OCI-LY7 (cell line): ENCODE data around the gene TGFBR2. TPM values are rescaled to one million over a fixed set of nuclear protein-coding genes. Genes with fewer than 3 reads are reported as not detected.

Source experiments
- BruUV-seq: library from RNA; stranded (reverse); fragments of 400-500 nt; replicated peaks from 2 replicates; lab custom pipeline; 2021; lab: Mats Ljungman, UMichigan
- CTCF ChIA-PET: fragments of 300-600 bp; sonication (Branson Sonifier 250); formaldehyde crosslinking; loops from one replicate; lab custom pipeline; 2022; ENCODE audit warnings: antibody characterized with exemption; ENCODE audit not compliant: unreplicated experiment; lab: Charles Lee
- POLR2A ChIA-PET: fragments of 300-600 bp; sonication (Branson Sonifier 250); formaldehyde crosslinking; loops from one replicate; lab custom pipeline; 2022; ENCODE audit warnings: antibody characterized with exemption; lab: Charles Lee
- DNase-seq: peaks from one replicate; pipeline ENCODE4 v3.0.0-alpha.2; 2015; ENCODE audit warnings: low spot score
- H2AFZ ChIP-seq: fragments of 200-600 bp; sonication (generic), shearing (Covaris generic); 2 replicates; pipeline ENCODE4 v1.6.1; 2014; ENCODE audit warnings: mild to moderate bottlenecking, antibody characterized with exemption, low read length, moderate library complexity
- H3K27ac ChIP-seq: fragments of 200-600 bp; sonication (generic); 2 replicates; pipeline ENCODE4 v1.5.1; 2014; ENCODE audit warnings: mixed run types, low read depth, mild to moderate bottlenecking, moderate library complexity, low read length, inconsistent platforms; ENCODE audit not compliant: poor library complexity, severe bottlenecking
- H3K36me3 ChIP-seq: fragments of 200-600 bp; sonication (generic); 2 replicates; pipeline ENCODE4 v1.6.1; 2014; ENCODE audit warnings: mild to moderate bottlenecking, antibody characterized with exemption, low read length, moderate library complexity, mixed read lengths; ENCODE audit not compliant: insufficient read depth
- H3K4me1 ChIP-seq: fragments of 200-600 bp; sonication (generic); 2 replicates; pipeline ENCODE4 v1.5.1; 2014; ENCODE audit warnings: mild to moderate bottlenecking, low read length; ENCODE audit not compliant: insufficient read depth, poor library complexity, severe bottlenecking
- H3K4me2 ChIP-seq: fragments of 200-600 bp; sonication (generic); 2 replicates; pipeline ENCODE4 v1.6.1; 2014; ENCODE audit warnings: mild to moderate bottlenecking, low read length
- H3K4me3 ChIP-seq: fragments of 200-600 bp; sonication (generic); 2 replicates; pipeline ENCODE4 v1.5.1; 2014; ENCODE audit warnings: mild to moderate bottlenecking, low read depth, low read length; ENCODE audit not compliant: poor library complexity, severe bottlenecking
- H3K79me2 ChIP-seq: fragments of 200-600 bp; sonication (generic); 2 replicates; pipeline ENCODE4 v1.6.1; 2016; ENCODE audit warnings: low read depth, mild to moderate bottlenecking, low read length, moderate library complexity, mixed read lengths; ENCODE audit not compliant: insufficient read depth
- H3K9me2 ChIP-seq: fragments of 200-600 bp; sonication (generic); 2 replicates; pipeline ENCODE4 v1.6.1; 2016; ENCODE audit warnings: mild to moderate bottlenecking, low read length, mixed read lengths; ENCODE audit not compliant: insufficient read depth
- H3K9me3 ChIP-seq: fragments of 200-600 bp; sonication (generic); 2 replicates; pipeline ENCODE4 v1.6.1; 2014; ENCODE audit warnings: mild to moderate bottlenecking, mixed run types, low read length, mixed read lengths
- H4K20me1 ChIP-seq: fragments of 200-600 bp; sonication (generic); 2 replicates; pipeline ENCODE4 v1.6.1; 2014; ENCODE audit warnings: mild to moderate bottlenecking, antibody characterized with exemption, low read length, moderate library complexity, mixed read lengths; ENCODE audit not compliant: insufficient read depth
- CTCF ChIP-seq: fragments of 200-600 bp; sonication (generic); conservative IDR thresholded peaks from 2 replicates; pipeline ENCODE4 v1.5.1; 2014; ENCODE audit warnings: mild to moderate bottlenecking, antibody characterized with exemption, low read length, moderate library complexity, mixed read lengths
- EZH2phosphoT487 ChIP-seq: fragments of 200-600 bp; sonication (generic); IDR thresholded peaks from 2 replicates; pipeline ENCODE4 v1.6.1; 2018; ENCODE audit warnings: low read depth, borderline replicate concordance, mild to moderate bottlenecking, mixed run types, antibody characterized with exemption, low read length, moderate library complexity, mixed read lengths
- intact Hi-C: fragments of 100-400 bp; cut with micrococcal nuclease; formaldehyde crosslinking; loops from one replicate; pipeline ENCODE4 v1.10.0; 2022; ENCODE audit not compliant: unreplicated experiment
- total RNA-seq, 2 experiments: library from RNA; depleted of rRNA in 1 of 2; stranded (reverse); fragments of >200 nt in 1 of 2; shearing (Covaris generic) in 1 of 2; gene quantifications; 2 replicates each; pipeline ENCODE4 v1.2.3, GENCODE V29; 2014 to 2022

TGFBR2 gene
- total RNA-seq, 2 experiments from 2014 or later = 25.2 to 28.1 TPM

- intact Hi-C loops = loop anchor here (10.0 kb wide), 2 partner anchors 583 to 1313 kb away; no protein-coding TSS in a partner anchor
- peak overlapping the region; percentile 94 for H3K27ac ChIP-seq
- TF ChIP-seq CTCF (no peak), EZH2phosphoT487 (no peak)
- peak overlapping the region; percentile 72 for H3K4me2 ChIP-seq
- peaks cover 18% of the 10 kb centered on the region for H3K36me3 ChIP-seq
- ChIA-PET CTCF (no interaction called here), POLR2A (interaction anchor here (0.6 to 7.2 kb wide), 17 partner anchors 8 to 1183 kb away, joined by 3 to 45 read pairs (median 5); partner anchors contain the start of gene TGFBR2)
- peaks cover 74% of the 10 kb centered on the region for H3K79me2 ChIP-seq
- H4K20me1 ChIP-seq = peaks cover 4% of the 10 kb centered on the region; the same call in 1 of the 2 replicates
- no peak for DNase-seq
- no peaks in the 10 kb centered on the region for H3K9me2 ChIP-seq
- peak overlapping the region; percentile 45 for H3K4me3 ChIP-seq
- H2AFZ ChIP-seq = no peak overlapping the region
- no peaks in the 10 kb centered on the region for H3K9me3 ChIP-seq
- peaks cover 99% of the 10 kb centered on the region for H3K4me1 ChIP-seq
- BruUV-seq = no TSS peak
Observed at GRCh38 chr3:30641416-30642251, 35.2 kb downstream of the TGFBR2 start.

- Histone ChIP-seq H3K9me2 (no peaks in the 10 kb centered on the region), H4K20me1 (peaks cover 4% of the 10 kb centered on the region; the same call in 1 of the 2 replicates), H3K4me3 (peak overlapping the region; percentile 45), H2AFZ (no peak overlapping the region), H3K9me3 (no peaks in the 10 kb centered on the region), H3K4me1 (peaks cover 99% of the 10 kb centered on the region), H3K36me3 (peaks cover 28% of the 10 kb centered on the region), H3K4me2 (peak overlapping the region; percentile 72), H3K79me2 (peaks cover 70% of the 10 kb centered on the region), H3K27ac (peak overlapping the region; percentile 94)
- ChIA-PET POLR2A (interaction anchor here (0.8 to 7.2 kb wide), 16 partner anchors 9 to 55 kb away, joined by 3 to 45 read pairs (median 5); partner anchors contain the start of gene TGFBR2), CTCF (interaction anchor here (0.8 to 1.1 kb wide), 3 partner anchors 13 to 37 kb away, joined by 3 read pairs; partner anchors contain the start of gene TGFBR2)
- intact Hi-C loops = loop anchor here (10.0 kb wide), 2 partner anchors 582 to 1312 kb away; no protein-coding TSS in a partner anchor
- DNase-seq = peak; percentile 79
- BruUV-seq = no TSS peak
- TF ChIP-seq EZH2phosphoT487 (no peak), CTCF (no peak)
Observed at GRCh38 chr3:30642849-30643361, 36.5 kb downstream of the TGFBR2 start.
